Nephron (organoid): ENCODE data around the gene ARHGAP23.

ENCODE experiments used
- H3K27ac Mint-ChIP-seq, 3 experiments: 2 replicates each; pipeline ENCODE4 v1.8.0; 2020; ENCODE audit warnings: mixed read lengths in 3 of 3, mild to moderate bottlenecking in 2 of 3, moderate library complexity in 1 of 3
- H3K27me3 Mint-ChIP-seq: 2 replicates; pipeline ENCODE4 v1.8.0; 2021; ENCODE audit warnings: low read depth, mild to moderate bottlenecking, moderate library complexity, mixed read lengths
- H3K36me3 Mint-ChIP-seq: 2 replicates; pipeline ENCODE4 v1.8.0; 2020; ENCODE audit warnings: low read depth, mixed read lengths
- H3K4me1 Mint-ChIP-seq: 2 replicates; pipeline ENCODE4 v1.8.0; 2020; ENCODE audit warnings: mixed read lengths
- H3K4me3 Mint-ChIP-seq, 3 experiments: 2 replicates each; pipeline ENCODE4 v1.8.0; 2020; ENCODE audit warnings: mild to moderate bottlenecking in 3 of 3, mixed read lengths in 3 of 3, moderate library complexity in 2 of 3
- H3K9me3 Mint-ChIP-seq: 2 replicates; pipeline ENCODE4 v1.8.0; 2020; ENCODE audit warnings: mixed read lengths
- CTCF ChIP-seq, 3 experiments: fragments of 200-600 bp; sonication (generic); IDR thresholded peaks; one replicate each; pipeline ENCODE4 v1.5.0; 2021; ENCODE audit warnings: antibody characterized with exemption in 3 of 3; ENCODE audit not compliant: unreplicated experiment in 3 of 3

The ARHGAP23 gene

GRCh38 chr17:38534498-38534885 lies 106.2 kb downstream of the ARHGAP23 start:
- H3K9me3 Mint-ChIP-seq: no peaks in the 10 kb centered on the region
- no peak for TF ChIP-seq CTCF (IDR thresholded peaks at IDR 0.05; ENCODE audit: unreplicated experiment in 3 of 3)
- H3K4me3 Mint-ChIP-seq: no peak overlapping the region
- H3K36me3 Mint-ChIP-seq: no peaks in the 10 kb centered on the region
- H3K27ac Mint-ChIP-seq: no peak overlapping the region
- H3K4me1 Mint-ChIP-seq: peaks cover 11% of the 10 kb centered on the region
- peaks cover 42% of the 10 kb centered on the region for H3K27me3 Mint-ChIP-seq

- H3K4me3 Mint-ChIP-seq: no peak overlapping the region
- H3K9me3 Mint-ChIP-seq: no peaks in the 10 kb centered on the region
- H3K36me3 Mint-ChIP-seq: no peaks in the 10 kb centered on the region
- no peak for TF ChIP-seq CTCF (IDR thresholded peaks at IDR 0.05; ENCODE audit: unreplicated experiment in 3 of 3)
- H3K27me3 Mint-ChIP-seq: peaks cover 31% of the 10 kb centered on the region
- H3K27ac Mint-ChIP-seq: no peak overlapping the region
- H3K4me1 Mint-ChIP-seq: peaks cover under 1% of the 10 kb centered on the region
Measured at GRCh38 chr17:38535886-38536285, 107.6 kb downstream of the ARHGAP23 start.

- Mint-ChIP-seq H3K27me3 (peaks cover 32% of the 10 kb centered on the region), H3K9me3 (no peaks in the 10 kb centered on the region), H3K4me1 (no peaks in the 10 kb centered on the region), H3K36me3 (no peaks in the 10 kb centered on the region), H3K27ac (no peak overlapping the region), H3K4me3 (no peak overlapping the region)
- TF ChIP-seq CTCF (IDR thresholded peaks at IDR 0.05; ENCODE audit: unreplicated experiment in 3 of 3): no peak
Measured at GRCh38 chr17:38536661-38537060, 108.4 kb downstream of the ARHGAP23 start.

- TF ChIP-seq CTCF (IDR thresholded peaks at IDR 0.05; ENCODE audit: unreplicated experiment in 3 of 3): no peak
Measured at GRCh38 chr17:38538906-38539305, 110.6 kb downstream of the ARHGAP23 start.

GRCh38 chr17:38539386-38539785 lies 111.1 kb downstream of the ARHGAP23 start:
- H3K27me3 Mint-ChIP-seq: peaks cover 25% of the 10 kb centered on the region
- H3K36me3 Mint-ChIP-seq: no peaks in the 10 kb centered on the region
- H3K4me1 Mint-ChIP-seq: no peaks in the 10 kb centered on the region
- TF ChIP-seq CTCF (IDR thresholded peaks at IDR 0.05; ENCODE audit: unreplicated experiment in 3 of 3): no peak
- no peak overlapping the region for H3K27ac Mint-ChIP-seq
- H3K9me3 Mint-ChIP-seq: no peaks in the 10 kb centered on the region
- no peak overlapping the region for H3K4me3 Mint-ChIP-seq

More at GRCh38 chr17:38538906-38539305, 110.6 kb downstream of the ARHGAP23 start:
- H3K4me3 Mint-ChIP-seq: no peak overlapping the region
- no peaks in the 10 kb centered on the region for H3K4me1 Mint-ChIP-seq
- no peaks in the 10 kb centered on the region for H3K36me3 Mint-ChIP-seq
- peaks cover 29% of the 10 kb centered on the region for H3K27me3 Mint-ChIP-seq
- no peaks in the 10 kb centered on the region for H3K9me3 Mint-ChIP-seq
- no peak overlapping the region for H3K27ac Mint-ChIP-seq

GRCh38 chr17:38540514-38541045 lies 112.3 kb downstream of the ARHGAP23 start:
- H3K4me3 Mint-ChIP-seq: no peak overlapping the region
- H3K27me3 Mint-ChIP-seq: peaks cover 24% of the 10 kb centered on the region
- H3K27ac Mint-ChIP-seq: no peak overlapping the region
- H3K36me3 Mint-ChIP-seq: no peaks in the 10 kb centered on the region
- H3K9me3 Mint-ChIP-seq: no peaks in the 10 kb centered on the region
- no peaks in the 10 kb centered on the region for H3K4me1 Mint-ChIP-seq
- no peak for TF ChIP-seq CTCF (IDR thresholded peaks at IDR 0.05; ENCODE audit: unreplicated experiment in 3 of 3)
